Activated naive CD4-positive, alpha-beta T cell treated with anti-CD3 and anti-CD28 coated beads, Interleukin-2, amount 50 U/mL, for 24 hours (primary cell): ENCODE data around the gene BCAS3.

Experiments used
- H3K27ac Mint-ChIP-seq: one replicate; pipeline ENCODE4 v1.8.0; 2021; ENCODE audit warnings: mild to moderate bottlenecking, mixed read lengths
- H3K27me3 Mint-ChIP-seq: one replicate; pipeline ENCODE4 v1.8.0; 2021; ENCODE audit warnings: mixed read lengths
- H3K36me3 Mint-ChIP-seq: one replicate; pipeline ENCODE4 v1.8.0; 2021; ENCODE audit warnings: mixed read lengths
- H3K4me1 Mint-ChIP-seq: one replicate; pipeline ENCODE4 v1.8.0; 2021; ENCODE audit warnings: mixed read lengths
- H3K4me3 Mint-ChIP-seq: one replicate; pipeline ENCODE4 v1.8.0; 2021; ENCODE audit warnings: mild to moderate bottlenecking, mixed read lengths
- H3K9me3 Mint-ChIP-seq: one replicate; pipeline ENCODE4 v1.8.0; 2021; ENCODE audit warnings: mixed read lengths

BCAS3 gene

DNA sequence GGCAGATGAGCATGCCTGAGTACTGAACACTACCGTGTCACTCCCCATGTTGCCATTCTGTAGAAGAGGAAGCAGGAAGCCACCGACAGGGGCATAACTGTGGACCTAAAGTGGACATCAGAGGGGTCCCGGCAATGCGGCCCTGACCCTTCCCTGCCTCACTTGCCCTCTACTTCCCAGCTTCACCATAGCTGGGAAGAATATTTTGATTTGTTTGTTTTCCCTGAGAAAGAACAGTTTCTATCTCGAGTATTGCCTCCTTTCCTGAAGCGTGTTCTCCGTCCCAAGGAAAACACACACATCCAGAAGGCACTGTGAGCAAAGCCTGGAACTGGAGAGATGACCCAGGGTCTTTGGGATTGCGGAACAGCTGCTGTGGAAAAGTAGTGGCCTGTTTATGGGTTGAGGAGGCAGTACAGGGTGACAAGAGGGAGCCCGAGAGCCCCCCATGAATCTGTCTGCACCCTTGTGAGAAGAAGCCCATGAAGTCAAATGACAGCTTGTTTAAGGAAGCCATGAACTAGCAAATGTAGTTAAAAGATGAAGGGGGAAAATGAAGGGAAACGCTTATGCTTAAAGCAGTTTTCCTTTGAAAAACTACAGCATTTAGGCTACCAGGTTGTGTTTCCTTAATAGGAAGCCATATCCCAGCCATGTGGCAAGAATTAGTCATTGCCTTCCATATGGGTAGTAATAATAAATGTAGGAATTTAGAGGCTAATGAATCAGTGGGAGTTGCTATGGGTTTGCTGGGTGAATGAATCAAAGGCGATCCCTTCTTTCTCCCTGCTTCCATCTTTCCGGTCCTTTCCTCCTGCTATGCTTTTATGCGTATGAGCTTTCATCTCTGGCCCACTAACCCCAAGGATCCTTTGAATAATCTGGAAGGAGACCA, 632.0 kb downstream of the BCAS3 start:
- no peak overlapping the region for H3K27ac Mint-ChIP-seq
- no peaks in the 10 kb centered on the region for H3K27me3 Mint-ChIP-seq
- H3K4me1 Mint-ChIP-seq = no peaks in the 10 kb centered on the region
- peaks cover under 1% of the 10 kb centered on the region for H3K36me3 Mint-ChIP-seq
- no peak overlapping the region for H3K4me3 Mint-ChIP-seq
- H3K9me3 Mint-ChIP-seq = no peaks in the 10 kb centered on the region

DNA sequence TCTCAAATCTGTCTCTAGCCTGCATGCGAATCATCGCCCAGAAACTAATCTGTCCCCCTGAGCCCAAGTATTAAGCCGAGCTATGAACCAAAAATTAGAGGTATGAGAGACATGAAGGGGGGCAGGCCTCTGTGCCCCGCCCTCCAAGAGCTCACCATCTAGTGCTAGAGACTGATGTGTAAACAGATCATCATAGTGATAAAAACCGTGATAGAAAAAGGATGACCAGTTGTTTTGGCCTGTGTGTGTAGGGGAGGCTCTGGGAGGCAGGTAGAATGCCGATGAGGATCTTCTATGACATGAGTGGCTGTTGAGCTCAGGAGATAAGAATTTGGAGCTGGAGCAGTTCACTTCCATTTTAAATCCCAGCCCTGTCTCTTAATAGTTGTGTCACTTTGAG, 632.9 kb downstream of the BCAS3 start:
- Mint-ChIP-seq H3K27me3 (no peaks in the 10 kb centered on the region), H3K4me1 (no peaks in the 10 kb centered on the region), H3K9me3 (no peaks in the 10 kb centered on the region), H3K27ac (no peak overlapping the region), H3K36me3 (peaks cover 1% of the 10 kb centered on the region), H3K4me3 (no peak overlapping the region)

DNA sequence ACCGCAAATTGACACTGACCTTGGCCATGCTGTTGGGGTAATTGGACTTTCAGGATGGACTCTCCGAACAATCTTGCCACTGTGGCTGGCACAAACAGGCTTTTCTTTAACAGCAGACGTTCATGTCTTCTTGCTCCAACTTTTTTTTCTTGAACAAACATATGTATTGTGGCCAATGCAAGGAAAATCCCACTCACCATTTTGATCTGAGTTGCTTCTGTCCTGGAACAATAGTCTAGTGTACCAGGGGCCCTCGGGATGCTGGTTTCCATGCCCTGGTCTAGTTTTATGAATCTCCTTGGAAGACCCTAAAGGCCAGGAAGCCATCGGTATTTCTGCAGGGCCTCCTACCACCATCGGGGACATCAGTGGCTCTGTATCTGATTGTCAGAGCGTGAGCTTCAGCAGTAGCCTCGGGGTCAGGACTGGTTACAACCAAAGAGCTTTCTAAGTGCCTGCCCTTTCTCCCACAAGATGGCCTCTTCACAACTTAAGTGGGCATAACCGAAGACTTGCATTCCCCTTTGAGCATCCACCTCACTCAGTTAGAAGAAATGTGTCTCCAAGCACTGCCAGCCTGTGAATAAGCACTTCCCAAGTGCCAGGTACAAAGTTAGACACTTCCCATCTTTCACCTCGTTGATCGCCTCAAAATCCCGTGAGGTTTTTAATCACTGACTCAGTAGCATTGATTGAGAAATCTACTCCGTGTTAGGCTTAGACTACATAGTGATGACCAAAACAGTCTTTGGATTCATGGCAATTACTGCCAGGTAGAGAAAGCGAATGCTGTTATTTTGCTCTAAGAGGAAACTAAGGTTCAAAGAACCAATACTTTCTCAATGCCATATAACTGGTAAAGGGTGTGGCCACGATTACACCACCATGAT, 635.0 kb downstream of the BCAS3 start:
- Mint-ChIP-seq H3K4me1 (no peaks in the 10 kb centered on the region), H3K4me3 (no peak overlapping the region), H3K36me3 (peaks cover 1% of the 10 kb centered on the region), H3K9me3 (no peaks in the 10 kb centered on the region), H3K27me3 (no peaks in the 10 kb centered on the region), H3K27ac (no peak overlapping the region)

DNA sequence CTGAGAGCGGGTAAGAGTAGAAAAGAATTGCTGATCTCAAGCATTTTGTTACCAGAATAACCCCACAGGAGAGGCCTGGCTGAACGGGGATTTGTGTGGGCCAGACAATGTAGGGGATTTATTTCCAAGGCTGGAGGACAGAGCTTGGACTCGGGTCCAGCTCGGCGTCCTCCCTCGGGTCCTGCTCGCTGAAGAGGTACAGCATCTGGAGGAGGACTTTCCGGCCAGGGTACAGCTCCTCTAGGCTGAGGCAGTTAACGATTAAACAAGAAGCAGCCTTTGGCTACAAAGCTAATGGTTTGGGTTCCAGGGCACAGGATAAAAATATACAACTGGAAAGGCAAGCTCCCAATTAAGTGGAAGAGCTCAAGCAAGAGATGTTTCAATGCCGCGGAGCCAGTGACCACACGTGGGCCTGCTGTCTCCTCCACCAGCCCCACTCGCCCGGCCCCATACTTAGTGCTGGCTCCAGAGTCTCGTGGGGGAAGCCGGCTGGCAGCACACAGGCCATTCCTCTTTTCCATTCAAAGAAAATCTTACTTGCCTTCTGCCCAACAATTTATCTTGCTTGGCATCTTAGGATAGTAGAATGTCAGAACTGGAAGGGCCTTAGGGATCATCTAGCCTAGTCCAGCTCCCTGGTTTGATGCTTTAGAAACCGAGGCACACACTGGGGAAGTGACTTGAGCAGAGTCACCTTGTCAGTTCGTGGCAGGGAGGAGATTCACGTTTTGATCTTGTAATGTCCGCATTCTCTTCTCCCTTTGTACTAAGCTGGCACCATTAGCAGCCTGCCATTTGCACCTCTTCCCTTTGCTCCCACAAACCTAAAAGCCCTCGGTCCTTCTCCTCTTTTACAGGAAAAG, 636.0 kb downstream of the BCAS3 start:
- no peak overlapping the region for H3K4me3 Mint-ChIP-seq
- H3K36me3 Mint-ChIP-seq = peaks cover 1% of the 10 kb centered on the region
- H3K4me1 Mint-ChIP-seq = no peaks in the 10 kb centered on the region
- H3K9me3 Mint-ChIP-seq = no peaks in the 10 kb centered on the region
- H3K27me3 Mint-ChIP-seq = no peaks in the 10 kb centered on the region
- H3K27ac Mint-ChIP-seq = no peak overlapping the region

DNA sequence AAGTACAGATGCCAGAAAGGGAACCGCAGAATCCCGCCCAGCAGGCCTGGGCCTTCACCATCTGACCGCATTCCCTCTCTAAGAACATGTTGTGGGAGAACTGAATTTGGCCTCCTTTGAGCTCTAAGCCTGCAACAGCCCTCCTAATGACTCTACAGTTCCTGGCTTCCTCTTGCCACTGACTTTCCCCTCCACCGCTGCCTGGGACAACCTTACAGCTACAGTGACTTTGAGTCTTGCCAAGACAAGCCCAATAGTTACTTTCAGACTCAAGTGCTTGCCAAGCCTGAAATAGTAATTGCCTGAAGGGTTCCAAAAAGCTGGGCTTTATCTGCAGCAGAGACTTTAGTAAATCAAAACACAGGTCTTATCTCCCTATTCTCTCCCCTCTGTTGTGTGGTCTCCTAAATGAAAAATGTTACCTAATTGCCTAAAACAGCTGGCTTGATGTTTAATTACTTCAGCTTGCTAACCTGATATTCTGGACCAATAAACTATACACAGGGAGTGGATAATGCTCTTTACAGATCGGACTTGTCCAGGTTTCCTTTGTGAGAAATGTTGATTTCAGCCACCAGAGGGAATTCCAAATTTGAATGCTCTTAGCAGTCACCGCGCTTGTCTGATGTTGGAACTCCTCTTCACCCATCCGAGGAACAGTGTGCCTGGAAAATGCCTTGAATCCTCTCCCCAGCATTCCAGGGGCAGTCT, 636.9 kb downstream of the BCAS3 start:
- Mint-ChIP-seq H3K4me3 (no peak overlapping the region), H3K4me1 (no peaks in the 10 kb centered on the region), H3K27me3 (no peaks in the 10 kb centered on the region), H3K9me3 (no peaks in the 10 kb centered on the region), H3K27ac (no peak overlapping the region), H3K36me3 (peaks cover 1% of the 10 kb centered on the region)

DNA sequence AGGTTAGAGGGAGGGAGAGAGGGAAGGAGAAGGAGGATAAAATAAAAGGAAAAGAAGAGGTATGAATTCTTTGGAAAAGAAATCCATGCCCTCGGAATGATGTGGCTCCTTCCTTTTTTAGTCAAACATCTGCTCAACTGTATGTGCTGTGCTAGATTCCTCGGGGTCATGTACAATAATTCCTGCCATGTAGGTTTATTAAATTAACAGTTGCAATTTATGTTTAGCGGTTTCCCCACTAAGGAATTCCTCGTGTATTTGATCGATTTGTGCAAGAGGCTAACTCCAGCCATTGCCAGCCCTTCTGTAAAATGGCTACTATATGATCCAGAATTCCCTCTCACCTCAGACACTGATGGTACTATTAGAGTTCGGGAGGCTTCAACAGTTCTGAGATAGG, 639.0 kb downstream of the BCAS3 start:
- Mint-ChIP-seq H3K27me3 (no peaks in the 10 kb centered on the region), H3K4me1 (no peaks in the 10 kb centered on the region), H3K4me3 (no peak overlapping the region), H3K27ac (no peak overlapping the region), H3K9me3 (no peaks in the 10 kb centered on the region), H3K36me3 (peaks cover 1% of the 10 kb centered on the region)

DNA sequence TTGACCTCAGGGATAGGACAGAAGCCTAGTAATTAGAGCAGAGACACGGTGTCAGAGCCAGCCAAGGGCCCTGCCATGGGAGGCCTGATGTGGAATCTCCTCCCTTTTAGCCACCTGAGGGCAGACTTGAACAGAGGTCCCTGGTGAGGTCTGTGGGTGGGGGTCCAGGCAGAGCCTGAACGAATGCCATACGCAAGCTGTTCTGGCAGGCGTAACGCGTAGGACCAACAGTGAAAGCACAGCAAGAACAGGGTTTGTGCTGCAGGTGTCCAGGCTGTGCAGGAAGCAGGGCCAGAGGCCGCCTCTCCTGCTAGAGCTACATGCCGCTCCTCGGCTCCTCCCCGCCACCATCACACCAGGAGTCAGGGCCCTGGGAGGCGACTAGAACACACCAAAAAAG, 640.1 kb downstream of the BCAS3 start:
- no peaks in the 10 kb centered on the region for H3K9me3 Mint-ChIP-seq
- no peak overlapping the region for H3K27ac Mint-ChIP-seq
- H3K36me3 Mint-ChIP-seq = peaks cover 3% of the 10 kb centered on the region

DNA sequence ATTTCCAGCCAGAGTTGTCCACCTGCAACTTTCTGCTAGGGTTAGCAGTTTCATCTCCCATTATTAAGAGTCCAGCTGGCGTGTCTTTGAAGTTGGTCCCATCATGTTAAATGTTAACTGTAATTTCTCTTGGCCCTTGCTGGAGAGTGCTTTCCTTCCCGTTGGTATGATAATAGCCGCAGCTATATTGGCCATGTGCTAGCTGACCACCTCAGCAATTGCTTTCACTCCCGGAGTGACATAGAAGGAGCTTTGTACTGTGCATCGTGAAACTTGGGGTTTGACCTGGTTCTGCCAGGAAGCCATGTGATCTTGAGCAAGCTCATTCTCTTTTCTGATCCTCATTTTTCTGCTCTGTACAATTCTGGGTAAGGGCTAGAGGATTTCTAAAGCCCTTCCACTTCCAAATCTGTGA, 641.0 kb downstream of the BCAS3 start:
- Mint-ChIP-seq H3K4me3 (no peak overlapping the region), H3K27ac (no peak overlapping the region), H3K36me3 (peaks cover 3% of the 10 kb centered on the region), H3K27me3 (no peaks in the 10 kb centered on the region), H3K9me3 (no peaks in the 10 kb centered on the region), H3K4me1 (no peaks in the 10 kb centered on the region)

More for the DNA sequence above, 640.1 kb downstream of the BCAS3 start:
- H3K27me3 Mint-ChIP-seq = no peaks in the 10 kb centered on the region
- no peak overlapping the region for H3K4me3 Mint-ChIP-seq
- H3K4me1 Mint-ChIP-seq = no peaks in the 10 kb centered on the region

DNA sequence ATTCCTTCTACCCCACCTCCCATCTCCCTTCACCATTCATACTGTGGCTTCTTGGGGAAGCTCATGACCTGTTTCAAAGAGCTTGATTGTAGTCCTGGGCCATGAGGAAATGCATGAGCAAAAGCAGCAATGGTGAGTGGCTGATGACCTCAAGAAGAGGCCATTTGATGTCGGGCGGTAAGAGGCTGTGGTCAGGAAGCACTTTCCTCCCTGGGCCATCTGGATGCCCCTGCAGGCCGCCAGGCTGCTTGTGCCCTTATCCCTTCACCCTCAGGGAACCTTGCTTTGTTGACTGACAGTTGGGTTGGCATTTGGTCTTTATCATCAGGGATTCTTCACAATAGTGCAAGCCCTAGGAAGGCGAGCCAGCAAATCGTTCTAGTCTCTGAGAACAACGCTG, 643.7 kb downstream of the BCAS3 start:
- Mint-ChIP-seq H3K4me3 (no peak overlapping the region), H3K27ac (no peak overlapping the region), H3K36me3 (peaks cover 2% of the 10 kb centered on the region), H3K9me3 (no peaks in the 10 kb centered on the region), H3K27me3 (no peaks in the 10 kb centered on the region), H3K4me1 (no peaks in the 10 kb centered on the region)

DNA sequence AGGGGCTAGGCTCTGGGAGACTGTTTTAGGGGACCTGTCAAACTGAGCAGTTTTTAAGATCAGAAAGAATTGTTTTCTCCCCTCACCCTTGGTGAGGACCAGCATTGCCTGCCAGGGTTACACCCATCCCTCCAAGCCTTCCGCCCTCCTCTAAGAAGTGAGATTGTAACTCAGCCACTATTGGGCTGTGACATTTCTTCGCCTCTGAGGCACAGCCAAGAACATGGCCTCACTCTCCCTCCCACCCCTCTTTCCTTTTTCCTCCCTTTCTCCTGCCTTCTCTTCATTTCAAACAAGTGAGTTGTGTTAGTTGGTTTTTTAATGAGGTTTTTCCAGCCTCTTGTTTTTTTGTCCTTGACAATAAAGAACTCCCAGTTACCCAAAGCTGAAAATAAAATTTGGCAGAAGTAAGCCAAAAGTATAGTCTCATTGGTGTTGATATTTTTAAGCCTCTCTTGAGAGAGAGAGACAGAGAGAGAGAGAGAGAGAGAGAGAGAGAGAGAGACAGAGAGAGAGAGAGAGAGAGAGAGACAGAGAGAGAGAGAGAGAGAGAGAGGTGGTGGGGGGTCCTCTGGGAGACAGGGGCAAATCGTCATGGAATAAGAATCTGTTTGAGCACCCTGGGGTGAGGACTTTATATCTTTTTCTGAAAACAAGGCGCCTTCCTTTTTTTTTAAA, 644.8 kb downstream of the BCAS3 start:
- Mint-ChIP-seq H3K4me3 (no peak overlapping the region), H3K27me3 (no peaks in the 10 kb centered on the region), H3K4me1 (no peaks in the 10 kb centered on the region), H3K36me3 (peaks cover 2% of the 10 kb centered on the region), H3K9me3 (no peaks in the 10 kb centered on the region), H3K27ac (peak overlapping the region; percentile 24)

DNA sequence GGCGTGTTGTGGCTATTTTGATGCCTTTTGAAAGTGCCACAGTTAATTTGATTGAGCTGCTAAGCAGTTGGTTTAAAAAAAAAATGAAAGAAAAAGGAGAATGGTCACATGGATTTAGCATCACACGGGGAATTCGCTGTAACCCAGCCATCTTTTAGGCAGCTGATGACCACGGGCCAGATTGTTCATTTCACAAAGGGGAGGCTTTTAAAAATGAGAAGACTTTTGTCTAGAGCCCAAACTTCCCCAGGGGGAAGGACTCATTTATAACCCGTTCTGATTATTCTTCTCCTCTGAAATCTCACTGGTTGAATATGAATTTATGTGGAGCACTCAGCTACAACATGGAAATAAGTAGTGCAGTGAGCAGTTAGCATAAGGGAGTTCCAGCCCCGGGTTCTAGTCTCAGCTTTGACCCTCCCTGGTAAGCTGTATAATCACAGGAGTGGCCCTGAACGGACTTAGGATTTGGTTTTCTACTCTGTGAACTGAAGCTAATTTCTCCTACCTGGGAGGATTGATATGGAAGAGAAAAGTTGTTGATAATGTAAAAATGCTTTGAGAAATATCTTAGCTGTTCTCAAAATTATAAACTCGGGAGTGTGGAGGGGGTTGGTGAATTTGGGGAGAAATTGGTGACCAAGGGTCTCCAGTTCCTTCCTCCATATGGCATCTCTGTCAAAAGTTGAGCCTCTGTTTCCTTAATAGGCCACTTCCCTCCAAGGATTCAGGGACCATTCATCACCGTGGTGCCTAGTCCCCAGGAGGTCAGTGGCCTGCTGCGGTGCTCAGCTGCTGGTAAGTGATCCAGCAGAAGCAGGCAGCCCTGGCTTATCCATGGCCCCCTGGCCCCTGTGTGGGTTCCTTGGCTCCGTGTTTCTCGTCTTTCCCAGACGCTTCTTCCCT, 645.6 kb downstream of the BCAS3 start:
- peaks cover 2% of the 10 kb centered on the region for H3K36me3 Mint-ChIP-seq
- no peak overlapping the region for H3K4me3 Mint-ChIP-seq
- H3K4me1 Mint-ChIP-seq = no peaks in the 10 kb centered on the region
- no peaks in the 10 kb centered on the region for H3K27me3 Mint-ChIP-seq
- no peaks in the 10 kb centered on the region for H3K9me3 Mint-ChIP-seq
- no peak overlapping the region for H3K27ac Mint-ChIP-seq

DNA sequence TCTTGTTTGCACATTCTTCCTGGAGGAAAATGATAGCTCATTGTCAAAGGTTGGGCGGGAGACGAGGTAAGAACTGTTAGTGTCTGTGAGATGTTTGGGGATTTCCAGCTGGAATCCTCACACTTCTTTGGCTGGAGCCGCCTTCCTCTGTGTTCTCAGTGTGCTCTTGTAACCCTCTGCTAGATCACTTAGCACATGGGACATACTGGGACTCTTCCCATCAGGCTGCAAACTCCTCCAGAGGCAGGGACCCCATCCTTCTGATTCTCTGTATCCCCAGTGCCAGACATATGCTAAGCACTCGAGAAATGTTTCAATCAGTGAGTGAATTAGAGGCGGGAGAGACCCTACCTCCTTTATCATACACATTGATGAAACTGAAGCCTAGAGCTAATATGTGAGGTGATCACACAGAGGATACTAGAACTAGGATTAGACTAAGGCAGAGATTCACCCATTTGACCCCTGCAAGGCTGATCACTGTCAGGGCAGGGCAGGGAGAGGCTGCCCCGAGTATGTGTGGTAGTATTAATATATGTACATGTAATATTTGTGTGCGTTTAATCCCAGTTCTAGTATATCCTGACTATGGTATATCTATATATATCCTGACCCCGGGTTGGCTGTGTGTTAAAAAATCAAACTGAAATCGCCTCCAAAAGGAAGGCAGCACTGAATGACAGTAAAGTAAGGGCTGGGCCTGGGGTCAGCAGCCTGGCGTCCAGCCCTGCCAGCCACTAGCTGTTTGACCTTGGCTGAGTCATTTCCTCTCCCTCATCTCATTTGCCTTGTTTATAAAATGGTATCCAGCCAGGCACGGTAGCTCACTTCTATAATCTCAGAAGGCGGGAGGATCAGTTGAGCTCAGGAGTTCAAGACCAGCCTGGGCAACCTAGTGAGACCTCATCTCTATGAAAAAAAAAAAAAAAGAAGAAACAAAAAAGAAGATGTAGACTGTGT, 646.5 kb downstream of the BCAS3 start:
- H3K4me3 Mint-ChIP-seq = no peak overlapping the region
- H3K27me3 Mint-ChIP-seq = no peaks in the 10 kb centered on the region
- peaks cover 2% of the 10 kb centered on the region for H3K36me3 Mint-ChIP-seq
- H3K4me1 Mint-ChIP-seq = no peaks in the 10 kb centered on the region
- H3K27ac Mint-ChIP-seq = no peak overlapping the region
- no peaks in the 10 kb centered on the region for H3K9me3 Mint-ChIP-seq

DNA sequence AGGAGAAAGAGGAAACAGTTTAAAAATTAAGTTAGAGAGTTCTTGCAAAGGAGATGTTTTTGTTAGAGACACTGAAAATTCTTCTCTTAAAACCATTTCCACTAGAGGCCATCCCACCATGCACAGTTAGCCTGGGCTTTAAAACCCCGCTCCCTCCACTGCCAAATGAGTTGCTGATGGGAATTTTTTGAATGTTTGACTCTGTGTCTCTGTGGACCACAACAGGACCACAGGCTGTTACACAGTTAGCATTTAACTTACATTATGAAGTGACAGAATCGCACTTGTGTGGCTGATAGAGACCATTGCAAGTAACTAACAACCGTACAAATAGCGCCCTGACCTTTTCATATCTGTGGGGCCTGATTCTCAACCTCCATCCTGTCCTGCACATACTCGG, 647.3 kb downstream of the BCAS3 start:
- H3K27me3 Mint-ChIP-seq = no peaks in the 10 kb centered on the region
- no peak overlapping the region for H3K4me3 Mint-ChIP-seq
- no peaks in the 10 kb centered on the region for H3K4me1 Mint-ChIP-seq
- H3K36me3 Mint-ChIP-seq = peaks cover 2% of the 10 kb centered on the region
- no peaks in the 10 kb centered on the region for H3K9me3 Mint-ChIP-seq
- H3K27ac Mint-ChIP-seq = no peak overlapping the region
